Iris pigment epithelial cell (primary cell): ENCODE results near the gene SREBF2.
"Not testable (repeated sequence)": the region's sequence is repeated elsewhere in the genome, so short reads cannot be mapped to it uniquely, and the experiment has no call there.

ENCODE experiments used
- DNase-seq: peaks from one replicate; pipeline ENCODE4 v3.0.0-alpha.2; 2011; ENCODE audit warnings: low read depth

SREBF2 gene

GRCh38 chr22:41821471-41822316, 11.2 kb upstream of the SREBF2 start:
- no peak for DNase-seq

- DNase-seq = peak; percentile 81
These were observed 10.4 kb upstream of the SREBF2 start for GRCh38 chr22:41822317-41823057.

- no peak for DNase-seq
These were observed 9.1 kb upstream of the SREBF2 start for GRCh38 chr22:41823797-41824196.

GRCh38 chr22:41825376-41825775, 7.5 kb upstream of the SREBF2 start:
- DNase-seq = no peak

- DNase-seq = no peak
These were observed 6.9 kb upstream of the SREBF2 start for GRCh38 chr22:41826021-41826420.

GRCh38 chr22:41826430-41827383, 6.2 kb upstream of the SREBF2 start:
- no peak for DNase-seq

- no peak for DNase-seq
These were observed 5.2 kb upstream of the SREBF2 start for GRCh38 chr22:41827671-41828070.

- no peak for DNase-seq
These were observed 4.4 kb upstream of the SREBF2 start for GRCh38 chr22:41828516-41828915.

- no peak for DNase-seq
These were observed 2.7 kb upstream of the SREBF2 start for GRCh38 chr22:41830174-41830573.

- DNase-seq = peak; percentile 27
These were observed 1.5 kb upstream of the SREBF2 start for GRCh38 chr22:41831383-41831782.

- DNase-seq = peak; percentile 29
These were observed 915 bp upstream of the SREBF2 start for GRCh38 chr22:41831828-41832552.

GRCh38 chr22:41833369-41834004, 582 bp downstream of the SREBF2 start:
- peak; percentile 38 for DNase-seq

GRCh38 chr22:41834005-41834944, 1.4 kb downstream of the SREBF2 start:
- DNase-seq = no peak

- DNase-seq = not testable (repeated sequence)
These were observed 2.6 kb downstream of the SREBF2 start for GRCh38 chr22:41835462-41835861.

- DNase-seq = no peak
These were observed 3.6 kb downstream of the SREBF2 start for GRCh38 chr22:41836551-41836950.

GRCh38 chr22:41838842-41839618, 6.1 kb downstream of the SREBF2 start:
- DNase-seq = no peak

GRCh38 chr22:41840216-41840615, 7.3 kb downstream of the SREBF2 start:
- DNase-seq = no peak

- DNase-seq = no peak
These were observed 8.3 kb downstream of the SREBF2 start for GRCh38 chr22:41841085-41841712.
